ENCODE data around the gene TRIM46. TPM values are rescaled to one million over a fixed set of nuclear protein-coding genes. Genes with fewer than 3 reads are reported as not detected.
A peak's percentile ranks its signal among the peaks of the same experiment; 100 is the strongest.
"Not testable (repeated sequence)": the region's sequence is repeated elsewhere in the genome, so short reads cannot be mapped to it uniquely, and the experiment has no call there.

TRIM46 gene
- total and polyA plus RNA-seq, 2 experiments from 2014 or later, result 8.1 to 15.4 TPM

DNA sequence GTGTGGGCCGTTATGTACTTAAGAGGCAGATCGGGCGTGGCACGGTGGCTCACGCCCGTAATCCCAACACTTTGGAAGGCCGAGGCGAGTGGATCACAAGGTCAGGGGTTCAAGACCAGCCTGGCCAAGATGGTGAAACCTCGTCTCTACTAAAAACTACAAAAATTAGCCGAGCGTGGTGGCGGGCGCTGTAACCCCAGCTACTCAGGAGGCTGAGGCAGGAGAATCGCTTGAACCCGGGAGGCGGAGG, 20.3 kb downstream of the TRIM46 start:
- Histone ChIP-seq H3K36me3 (ENCODE audit: insufficient read depth) (peaks cover 22% of the 10 kb centered on the region), H3K4me3 (peak overlapping the region; percentile 99), H3F3A (replicated peaks; ENCODE audit: low read depth) (peaks cover 33% of the 10 kb centered on the region), H3K27ac (ENCODE audit: low read depth) (peak overlapping the region; percentile 96), H3K4me2 (peak overlapping the region; percentile 91), H3K4me1 (ENCODE audit: insufficient read depth) (peaks cover 21% of the 10 kb centered on the region), H4K20me1 (replicated peaks; ENCODE audit: insufficient read depth) (peaks cover 12% of the 10 kb centered on the region), H3K79me2 (replicated peaks; ENCODE audit: insufficient read depth) (peaks cover 29% of the 10 kb centered on the region)
- H3K9me3 Mint-ChIP-seq; H2AFZ ChIP-seq; ATAC-seq; DNase-seq (ENCODE audit: low spot score); H3K9me2 ChIP-seq (ENCODE audit: insufficient read depth); H3K27me3 ChIP-seq (ENCODE audit: insufficient read depth): not testable (repeated sequence)
- H3K36me3 Mint-ChIP-seq (ENCODE audit: low read depth), result peaks cover 37% of the 10 kb centered on the region
- H3K27ac Mint-ChIP-seq, result peak overlapping the region; percentile 99
- peaks cover 42% of the 10 kb centered on the region for H3K27me3 Mint-ChIP-seq (ENCODE audit: insufficient read depth, low read depth, poor library complexity)
- H3K4me3 Mint-ChIP-seq, result peak overlapping the region; percentile 97
- peaks cover 34% of the 10 kb centered on the region for H3K4me1 Mint-ChIP-seq

DNA sequence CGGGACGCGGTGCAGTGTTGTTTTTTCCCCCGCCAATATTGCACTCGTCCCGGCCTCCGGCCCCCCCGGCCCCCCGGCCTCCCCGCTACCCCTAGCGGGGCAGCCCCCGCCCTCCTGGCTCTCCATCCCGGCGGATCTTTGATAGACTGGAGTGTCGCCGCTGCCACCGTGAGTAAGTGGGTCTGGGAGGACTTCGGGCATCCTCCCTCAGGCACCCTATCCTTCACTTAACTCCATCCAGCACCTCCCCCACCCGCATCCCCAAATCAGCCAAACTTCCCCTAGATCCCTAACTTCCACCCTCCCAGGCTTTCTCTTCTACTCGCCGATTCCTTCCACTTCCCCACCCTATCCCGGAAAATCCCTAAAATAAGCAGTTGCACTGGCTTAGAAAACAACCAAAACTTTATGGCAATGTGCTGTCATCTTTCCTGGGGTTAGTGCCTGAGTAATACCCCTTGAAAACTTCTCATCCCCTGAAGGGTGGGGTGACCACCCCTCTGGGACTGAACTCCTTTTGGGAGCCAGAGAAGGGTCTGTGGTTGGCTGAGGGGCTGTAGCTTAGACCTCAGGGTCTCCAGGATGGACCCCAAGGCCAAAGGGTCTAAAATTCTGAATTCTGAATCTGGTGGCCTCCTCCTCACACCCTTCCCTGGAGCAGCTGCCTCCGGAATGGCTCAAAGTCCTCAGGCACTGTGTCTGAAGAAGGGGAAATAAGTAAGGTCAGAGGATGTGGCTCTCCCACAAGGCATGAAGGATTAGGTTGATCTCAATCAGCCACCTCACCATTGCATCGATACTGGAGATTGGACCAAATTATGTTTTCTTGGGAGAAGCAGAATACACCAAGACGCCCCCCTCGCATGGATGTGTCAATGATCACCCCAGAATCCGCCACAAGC, 21.8 kb downstream of the TRIM46 start:
- no peak overlapping the region for H2AFZ ChIP-seq
- peaks cover 55% of the 10 kb centered on the region for H3K27me3 Mint-ChIP-seq (ENCODE audit: insufficient read depth, low read depth, poor library complexity)
- H3F3A ChIP-seq (replicated peaks; ENCODE audit: low read depth), result peaks cover 45% of the 10 kb centered on the region
- H3K27ac ChIP-seq (ENCODE audit: low read depth), result peak overlapping the region; percentile 97
- peaks cover 52% of the 10 kb centered on the region for H3K36me3 Mint-ChIP-seq (ENCODE audit: low read depth)
- peaks cover 3% of the 10 kb centered on the region; the same call in 1 of the 3 replicates for H3K9me3 Mint-ChIP-seq
- H3K36me3 ChIP-seq (ENCODE audit: insufficient read depth), result peaks cover 36% of the 10 kb centered on the region
- H3K4me1 Mint-ChIP-seq, result peaks cover 34% of the 10 kb centered on the region
- H3K27me3 ChIP-seq (ENCODE audit: insufficient read depth), result no peaks in the 10 kb centered on the region
- H3K4me3 ChIP-seq, result peak overlapping the region; percentile 99
- no peaks in the 10 kb centered on the region for H3K9me2 ChIP-seq (ENCODE audit: insufficient read depth)
- H3K79me2 ChIP-seq (replicated peaks; ENCODE audit: insufficient read depth), result peaks cover 29% of the 10 kb centered on the region
- peaks cover 25% of the 10 kb centered on the region for H4K20me1 ChIP-seq (replicated peaks; ENCODE audit: insufficient read depth)
- peak overlapping the region; percentile 91 for H3K4me2 ChIP-seq
- H3K4me1 ChIP-seq (ENCODE audit: insufficient read depth), result peaks cover 21% of the 10 kb centered on the region
- H3K27ac Mint-ChIP-seq, result peak overlapping the region; percentile 98
- ATAC-seq, result no peak
- DNase-seq (ENCODE audit: low spot score), result peak; percentile 55
- peak overlapping the region; percentile 97 for H3K4me3 Mint-ChIP-seq
- TF ChIP-seq, protein P1, sequence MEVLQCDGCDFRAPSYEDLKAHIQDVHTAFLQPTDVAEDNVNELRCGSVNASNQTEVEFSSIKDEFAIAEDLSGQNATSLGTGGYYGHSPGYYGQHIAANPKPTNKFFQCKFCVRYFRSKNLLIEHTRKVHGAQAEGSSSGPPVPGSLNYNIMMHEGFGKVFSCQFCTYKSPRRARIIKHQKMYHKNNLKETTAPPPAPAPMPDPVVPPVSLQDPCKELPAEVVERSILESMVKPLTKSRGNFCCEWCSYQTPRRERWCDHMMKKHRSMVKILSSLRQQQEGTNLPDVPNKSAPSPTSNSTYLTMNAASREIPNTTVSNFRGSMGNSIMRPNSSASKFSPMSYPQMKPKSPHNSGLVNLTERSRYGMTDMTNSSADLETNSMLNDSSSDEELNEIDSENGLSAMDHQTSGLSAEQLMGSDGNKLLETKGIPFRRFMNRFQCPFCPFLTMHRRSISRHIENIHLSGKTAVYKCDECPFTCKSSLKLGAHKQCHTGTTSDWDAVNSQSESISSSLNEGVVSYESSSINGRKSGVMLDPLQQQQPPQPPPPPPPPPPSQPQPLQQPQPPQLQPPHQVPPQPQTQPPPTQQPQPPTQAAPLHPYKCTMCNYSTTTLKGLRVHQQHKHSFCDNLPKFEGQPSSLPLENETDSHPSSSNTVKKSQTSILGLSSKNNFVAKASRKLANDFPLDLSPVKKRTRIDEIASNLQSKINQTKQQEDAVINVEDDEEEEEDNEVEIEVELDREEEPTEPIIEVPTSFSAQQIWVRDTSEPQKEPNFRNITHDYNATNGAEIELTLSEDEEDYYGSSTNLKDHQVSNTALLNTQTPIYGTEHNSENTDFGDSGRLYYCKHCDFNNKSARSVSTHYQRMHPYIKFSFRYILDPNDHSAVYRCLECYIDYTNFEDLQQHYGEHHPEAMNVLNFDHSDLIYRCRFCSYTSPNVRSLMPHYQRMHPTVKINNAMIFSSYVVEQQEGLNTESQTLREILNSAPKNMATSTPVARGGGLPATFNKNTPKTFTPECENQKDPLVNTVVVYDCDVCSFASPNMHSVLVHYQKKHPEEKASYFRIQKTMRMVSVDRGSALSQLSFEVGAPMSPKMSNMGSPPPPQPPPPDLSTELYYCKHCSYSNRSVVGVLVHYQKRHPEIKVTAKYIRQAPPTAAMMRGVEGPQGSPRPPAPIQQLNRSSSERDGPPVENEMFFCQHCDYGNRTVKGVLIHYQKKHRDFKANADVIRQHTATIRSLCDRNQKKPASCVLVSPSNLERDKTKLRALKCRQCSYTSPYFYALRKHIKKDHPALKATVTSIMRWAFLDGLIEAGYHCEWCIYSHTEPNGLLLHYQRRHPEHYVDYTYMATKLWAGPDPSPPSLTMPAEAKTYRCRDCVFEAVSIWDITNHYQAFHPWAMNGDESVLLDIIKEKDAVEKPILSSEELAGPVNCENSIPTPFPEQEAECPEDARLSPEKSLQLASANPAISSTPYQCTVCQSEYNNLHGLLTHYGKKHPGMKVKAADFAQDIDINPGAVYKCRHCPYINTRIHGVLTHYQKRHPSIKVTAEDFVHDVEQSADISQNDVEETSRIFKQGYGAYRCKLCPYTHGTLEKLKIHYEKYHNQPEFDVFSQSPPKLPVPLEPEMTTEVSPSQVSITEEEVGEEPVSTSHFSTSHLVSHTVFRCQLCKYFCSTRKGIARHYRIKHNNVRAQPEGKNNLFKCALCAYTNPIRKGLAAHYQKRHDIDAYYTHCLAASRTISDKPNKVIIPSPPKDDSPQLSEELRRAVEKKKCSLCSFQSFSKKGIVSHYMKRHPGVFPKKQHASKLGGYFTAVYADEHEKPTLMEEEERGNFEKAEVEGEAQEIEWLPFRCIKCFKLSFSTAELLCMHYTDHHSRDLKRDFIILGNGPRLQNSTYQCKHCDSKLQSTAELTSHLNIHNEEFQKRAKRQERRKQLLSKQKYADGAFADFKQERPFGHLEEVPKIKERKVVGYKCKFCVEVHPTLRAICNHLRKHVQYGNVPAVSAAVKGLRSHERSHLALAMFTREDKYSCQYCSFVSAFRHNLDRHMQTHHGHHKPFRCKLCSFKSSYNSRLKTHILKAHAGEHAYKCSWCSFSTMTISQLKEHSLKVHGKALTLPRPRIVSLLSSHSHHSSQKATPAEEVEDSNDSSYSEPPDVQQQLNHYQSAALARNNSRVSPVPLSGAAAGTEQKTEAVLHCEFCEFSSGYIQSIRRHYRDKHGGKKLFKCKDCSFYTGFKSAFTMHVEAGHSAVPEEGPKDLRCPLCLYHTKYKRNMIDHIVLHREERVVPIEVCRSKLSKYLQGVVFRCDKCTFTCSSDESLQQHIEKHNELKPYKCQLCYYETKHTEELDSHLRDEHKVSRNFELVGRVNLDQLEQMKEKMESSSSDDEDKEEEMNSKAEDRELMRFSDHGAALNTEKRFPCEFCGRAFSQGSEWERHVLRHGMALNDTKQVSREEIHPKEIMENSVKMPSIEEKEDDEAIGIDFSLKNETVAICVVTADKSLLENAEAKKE (CRISPR knock-in tag; IDR thresholded peaks at IDR 0.05), result no peak
- TF ChIP-seq, protein P2, sequence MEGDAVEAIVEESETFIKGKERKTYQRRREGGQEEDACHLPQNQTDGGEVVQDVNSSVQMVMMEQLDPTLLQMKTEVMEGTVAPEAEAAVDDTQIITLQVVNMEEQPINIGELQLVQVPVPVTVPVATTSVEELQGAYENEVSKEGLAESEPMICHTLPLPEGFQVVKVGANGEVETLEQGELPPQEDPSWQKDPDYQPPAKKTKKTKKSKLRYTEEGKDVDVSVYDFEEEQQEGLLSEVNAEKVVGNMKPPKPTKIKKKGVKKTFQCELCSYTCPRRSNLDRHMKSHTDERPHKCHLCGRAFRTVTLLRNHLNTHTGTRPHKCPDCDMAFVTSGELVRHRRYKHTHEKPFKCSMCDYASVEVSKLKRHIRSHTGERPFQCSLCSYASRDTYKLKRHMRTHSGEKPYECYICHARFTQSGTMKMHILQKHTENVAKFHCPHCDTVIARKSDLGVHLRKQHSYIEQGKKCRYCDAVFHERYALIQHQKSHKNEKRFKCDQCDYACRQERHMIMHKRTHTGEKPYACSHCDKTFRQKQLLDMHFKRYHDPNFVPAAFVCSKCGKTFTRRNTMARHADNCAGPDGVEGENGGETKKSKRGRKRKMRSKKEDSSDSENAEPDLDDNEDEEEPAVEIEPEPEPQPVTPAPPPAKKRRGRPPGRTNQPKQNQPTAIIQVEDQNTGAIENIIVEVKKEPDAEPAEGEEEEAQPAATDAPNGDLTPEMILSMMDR (conservative IDR thresholded peaks at IDR 0.05; ENCODE audit: low read depth in 2 of 2), result no peak
- TF ChIP-seq, protein P3, sequence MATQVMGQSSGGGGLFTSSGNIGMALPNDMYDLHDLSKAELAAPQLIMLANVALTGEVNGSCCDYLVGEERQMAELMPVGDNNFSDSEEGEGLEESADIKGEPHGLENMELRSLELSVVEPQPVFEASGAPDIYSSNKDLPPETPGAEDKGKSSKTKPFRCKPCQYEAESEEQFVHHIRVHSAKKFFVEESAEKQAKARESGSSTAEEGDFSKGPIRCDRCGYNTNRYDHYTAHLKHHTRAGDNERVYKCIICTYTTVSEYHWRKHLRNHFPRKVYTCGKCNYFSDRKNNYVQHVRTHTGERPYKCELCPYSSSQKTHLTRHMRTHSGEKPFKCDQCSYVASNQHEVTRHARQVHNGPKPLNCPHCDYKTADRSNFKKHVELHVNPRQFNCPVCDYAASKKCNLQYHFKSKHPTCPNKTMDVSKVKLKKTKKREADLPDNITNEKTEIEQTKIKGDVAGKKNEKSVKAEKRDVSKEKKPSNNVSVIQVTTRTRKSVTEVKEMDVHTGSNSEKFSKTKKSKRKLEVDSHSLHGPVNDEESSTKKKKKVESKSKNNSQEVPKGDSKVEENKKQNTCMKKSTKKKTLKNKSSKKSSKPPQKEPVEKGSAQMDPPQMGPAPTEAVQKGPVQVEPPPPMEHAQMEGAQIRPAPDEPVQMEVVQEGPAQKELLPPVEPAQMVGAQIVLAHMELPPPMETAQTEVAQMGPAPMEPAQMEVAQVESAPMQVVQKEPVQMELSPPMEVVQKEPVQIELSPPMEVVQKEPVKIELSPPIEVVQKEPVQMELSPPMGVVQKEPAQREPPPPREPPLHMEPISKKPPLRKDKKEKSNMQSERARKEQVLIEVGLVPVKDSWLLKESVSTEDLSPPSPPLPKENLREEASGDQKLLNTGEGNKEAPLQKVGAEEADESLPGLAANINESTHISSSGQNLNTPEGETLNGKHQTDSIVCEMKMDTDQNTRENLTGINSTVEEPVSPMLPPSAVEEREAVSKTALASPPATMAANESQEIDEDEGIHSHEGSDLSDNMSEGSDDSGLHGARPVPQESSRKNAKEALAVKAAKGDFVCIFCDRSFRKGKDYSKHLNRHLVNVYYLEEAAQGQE (IDR thresholded peaks at IDR 0.05; ENCODE audit: unreplicated experiment), result no peak
- TF ChIP-seq NANOG (IDR thresholded peaks at IDR 0.05; ENCODE audit: borderline replicate concordance) (no peak), ZNF114 (CRISPR knock-in tag; IDR thresholded peaks at IDR 0.05) (no peak), JUNB (IDR thresholded peaks at IDR 0.05; ENCODE audit: unreplicated experiment) (no peak), EZH2 (IDR thresholded peaks at IDR 0.05; ENCODE audit: low read depth, unreplicated experiment) (no peak), EZH2phosphoT487 (IDR thresholded peaks at IDR 0.05; ENCODE audit: unreplicated experiment) (no peak), STAT1 (IDR thresholded peaks at IDR 0.05; ENCODE audit: unreplicated experiment) (no peak)

Data from GM23338 (cell line).